Activated T-cell treated with anti-CD3 and anti-CD28 coated beads for 1 hour (primary cell): ENCODE measurements around the gene FASN.

Source experiments
- DNase-seq: peaks from one replicate; pipeline ENCODE4 v3.0.0-alpha.2; 2020; ENCODE audit warnings: low read depth

Gene FASN

DNA sequence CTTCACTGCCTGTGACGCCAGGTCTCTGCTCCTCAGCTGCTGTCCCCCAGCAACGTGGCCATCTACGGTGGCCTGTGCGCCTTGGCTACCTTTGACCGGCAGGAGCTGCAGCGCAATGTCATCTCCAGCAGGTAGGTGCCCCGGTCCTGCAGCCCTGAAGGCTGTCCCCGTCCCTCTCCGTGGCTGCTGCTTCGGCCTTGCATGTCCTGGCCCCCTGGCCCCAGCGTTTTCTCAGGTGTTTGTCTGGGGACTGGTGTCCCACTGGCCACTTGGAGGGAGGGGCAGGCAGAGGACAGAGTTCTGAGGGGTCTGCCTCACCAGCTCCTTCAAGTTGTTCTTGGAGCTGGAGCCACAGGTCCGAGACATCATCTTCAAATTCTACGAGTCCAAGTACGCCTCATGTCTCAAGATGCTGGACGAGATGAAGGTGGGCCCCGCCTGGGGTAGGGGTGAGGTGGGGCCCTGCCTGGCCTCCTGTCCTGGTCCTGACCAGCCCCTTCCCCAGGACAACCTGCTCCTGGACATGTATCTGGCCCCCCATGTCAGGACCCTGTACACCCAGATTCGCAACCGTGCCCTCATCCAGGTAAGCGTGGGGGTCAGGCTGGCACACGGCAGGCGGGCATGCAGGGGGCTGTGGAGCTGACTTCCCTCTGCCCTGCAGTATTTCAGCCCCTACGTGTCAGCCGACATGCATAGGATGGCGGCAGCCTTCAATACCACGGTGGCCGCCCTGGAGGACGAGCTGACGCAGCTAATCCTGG is 41.9 kb downstream of the FASN start:
- no peak for DNase-seq

DNA sequence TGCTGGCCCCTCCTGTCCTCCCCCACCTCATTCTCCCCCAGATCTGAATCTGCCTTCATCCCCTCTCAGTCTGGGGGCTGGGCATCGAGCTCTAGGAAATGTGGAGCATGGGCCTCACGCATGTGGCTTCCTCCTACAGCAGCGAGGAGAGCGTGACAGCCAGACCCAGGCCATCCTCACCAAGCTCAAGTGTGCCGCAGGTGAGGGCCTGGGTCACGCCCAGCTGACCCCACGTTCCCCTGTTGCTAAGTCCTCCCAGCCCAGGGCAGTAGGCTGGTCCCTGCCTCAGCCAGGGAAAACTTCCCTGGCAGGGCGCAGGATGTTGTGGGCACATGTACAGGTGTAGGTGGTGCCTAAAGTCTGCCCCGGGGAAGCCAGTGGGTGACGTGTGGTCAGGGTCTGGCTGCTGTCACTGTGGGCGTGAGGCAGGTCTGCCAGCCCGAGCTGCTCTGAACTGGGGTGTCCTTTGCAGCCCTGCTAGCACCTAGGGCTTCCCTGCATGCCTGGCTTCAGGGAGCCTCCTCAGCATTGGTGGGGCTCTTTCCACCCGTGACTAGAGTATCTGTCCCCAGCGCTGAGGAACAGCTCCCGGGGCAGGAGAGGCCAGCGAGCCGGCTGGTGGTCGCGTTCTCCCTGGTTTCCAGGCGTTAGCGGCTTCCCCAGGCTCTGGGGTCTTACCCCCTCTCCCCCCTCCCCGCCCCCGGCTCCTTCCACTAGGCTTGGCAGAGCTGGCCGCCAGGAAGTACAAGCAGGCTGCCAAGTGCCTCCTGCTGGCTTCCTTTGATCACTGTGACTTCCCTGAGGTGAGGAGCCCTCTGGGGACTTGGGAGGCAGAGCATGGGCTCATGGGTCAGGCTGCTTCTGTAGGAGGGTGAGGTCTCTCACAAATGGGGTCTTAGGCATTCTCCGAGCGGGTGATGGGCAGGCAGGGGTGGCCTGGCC is 42.7 kb downstream of the FASN start:
- no peak for DNase-seq

DNA sequence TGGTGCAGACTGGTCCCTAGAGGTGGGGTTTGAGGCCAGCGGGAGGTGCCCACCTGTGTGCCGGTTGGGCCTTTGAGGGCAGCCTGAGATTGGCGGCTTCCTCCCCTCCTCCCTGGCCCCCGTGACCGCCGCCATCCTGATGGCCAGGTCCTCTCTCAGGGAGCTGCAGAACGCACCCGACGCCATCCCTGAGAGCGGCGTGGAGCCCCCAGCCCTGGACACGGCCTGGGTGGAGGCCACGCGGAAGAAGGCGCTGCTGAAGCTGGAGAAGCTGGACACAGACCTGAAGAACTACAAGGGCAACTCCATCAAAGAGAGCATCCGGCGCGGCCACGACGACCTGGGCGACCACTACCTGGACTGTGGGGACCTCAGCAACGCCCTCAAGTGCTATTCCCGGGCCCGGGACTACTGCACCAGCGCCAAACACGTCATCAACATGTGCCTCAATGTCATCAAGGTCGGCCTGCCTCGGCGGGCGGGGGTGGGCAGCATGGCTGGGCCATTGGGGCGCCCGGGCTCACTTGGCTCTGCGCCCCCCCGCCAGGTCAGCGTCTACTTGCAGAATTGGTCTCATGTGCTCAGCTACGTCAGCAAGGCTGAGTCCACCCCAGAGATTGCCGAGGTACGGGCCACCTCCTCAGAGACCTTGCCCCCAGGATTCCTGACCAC is 43.5 kb downstream of the FASN start:
- no peak for DNase-seq

DNA sequence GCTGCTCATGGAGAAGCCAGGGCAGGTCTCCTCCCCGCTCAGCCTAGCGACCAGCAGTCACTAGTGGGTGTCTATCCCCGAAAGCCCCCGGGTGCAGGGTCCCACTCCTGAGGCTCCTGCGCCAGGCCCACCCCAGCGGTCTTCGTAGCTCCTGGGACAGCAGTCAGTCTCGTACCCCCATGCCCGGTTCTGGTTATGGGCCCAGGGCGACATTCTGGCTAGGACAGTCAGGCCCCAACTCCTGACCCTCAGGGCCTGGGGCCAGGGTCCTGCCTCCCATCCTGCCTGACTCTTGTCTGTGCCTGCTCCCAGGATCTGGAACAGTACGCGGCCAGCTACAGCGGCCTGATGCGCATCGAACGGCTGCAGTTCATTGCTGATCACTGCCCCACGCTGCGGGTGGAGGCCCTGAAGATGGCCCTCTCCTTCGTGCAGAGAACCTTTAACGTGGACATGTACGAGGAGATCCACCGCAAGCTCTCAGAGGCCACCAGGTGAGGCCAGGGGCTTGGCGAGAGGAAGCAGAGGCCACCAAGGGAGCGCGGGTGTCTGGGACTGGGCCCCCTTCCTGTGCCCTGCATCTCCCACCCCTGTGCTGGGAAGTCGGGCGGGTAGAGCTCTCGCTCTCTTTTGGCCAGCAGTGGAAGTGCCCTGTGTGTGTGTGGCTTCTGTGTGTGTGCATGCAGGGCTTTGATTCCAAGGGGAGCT is 44.3 kb downstream of the FASN start:
- DNase-seq = no peak

DNA sequence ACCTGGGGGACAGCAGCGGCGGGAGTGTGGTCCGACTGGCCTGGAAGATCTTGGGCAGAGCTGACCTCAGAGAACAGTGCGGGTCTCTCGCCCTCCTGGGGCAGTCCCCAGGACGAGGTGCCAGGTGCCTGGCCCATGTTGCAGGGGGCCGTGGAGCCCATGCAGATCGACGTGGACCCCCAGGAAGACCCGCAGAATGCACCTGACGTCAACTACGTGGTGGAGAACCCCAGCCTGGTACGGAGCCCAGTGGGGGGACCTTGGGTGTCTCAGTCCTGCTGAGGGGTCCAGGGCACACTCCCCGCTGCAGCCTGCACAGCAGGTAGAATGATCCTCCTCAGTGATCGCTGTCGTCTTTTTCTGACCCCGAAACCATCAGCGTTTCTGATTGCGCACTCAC is 44.9 kb downstream of the FASN start:
- DNase-seq = no peak

DNA sequence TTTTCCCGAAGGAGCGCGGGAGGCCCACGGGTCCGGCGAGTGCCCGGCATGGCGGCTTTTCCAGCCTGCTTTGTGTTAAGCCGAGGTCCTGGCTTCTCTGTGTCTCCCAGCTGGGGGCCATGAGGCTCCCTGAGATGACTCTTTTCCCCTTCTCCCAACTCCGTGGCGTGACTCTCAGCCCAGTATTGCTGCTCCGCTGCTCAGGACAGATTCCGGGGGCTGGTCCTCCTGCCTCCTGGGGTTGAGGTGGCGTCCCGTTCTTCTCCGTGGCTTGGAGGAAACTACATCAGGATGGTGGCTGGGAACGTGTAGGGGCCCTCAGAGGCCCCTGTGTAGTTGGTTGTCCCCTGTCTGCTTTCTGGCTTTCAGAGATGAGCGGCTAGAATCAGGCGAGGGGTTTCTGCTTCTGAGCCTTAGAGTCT is 45.4 kb downstream of the FASN start:
- no peak for DNase-seq

DNA sequence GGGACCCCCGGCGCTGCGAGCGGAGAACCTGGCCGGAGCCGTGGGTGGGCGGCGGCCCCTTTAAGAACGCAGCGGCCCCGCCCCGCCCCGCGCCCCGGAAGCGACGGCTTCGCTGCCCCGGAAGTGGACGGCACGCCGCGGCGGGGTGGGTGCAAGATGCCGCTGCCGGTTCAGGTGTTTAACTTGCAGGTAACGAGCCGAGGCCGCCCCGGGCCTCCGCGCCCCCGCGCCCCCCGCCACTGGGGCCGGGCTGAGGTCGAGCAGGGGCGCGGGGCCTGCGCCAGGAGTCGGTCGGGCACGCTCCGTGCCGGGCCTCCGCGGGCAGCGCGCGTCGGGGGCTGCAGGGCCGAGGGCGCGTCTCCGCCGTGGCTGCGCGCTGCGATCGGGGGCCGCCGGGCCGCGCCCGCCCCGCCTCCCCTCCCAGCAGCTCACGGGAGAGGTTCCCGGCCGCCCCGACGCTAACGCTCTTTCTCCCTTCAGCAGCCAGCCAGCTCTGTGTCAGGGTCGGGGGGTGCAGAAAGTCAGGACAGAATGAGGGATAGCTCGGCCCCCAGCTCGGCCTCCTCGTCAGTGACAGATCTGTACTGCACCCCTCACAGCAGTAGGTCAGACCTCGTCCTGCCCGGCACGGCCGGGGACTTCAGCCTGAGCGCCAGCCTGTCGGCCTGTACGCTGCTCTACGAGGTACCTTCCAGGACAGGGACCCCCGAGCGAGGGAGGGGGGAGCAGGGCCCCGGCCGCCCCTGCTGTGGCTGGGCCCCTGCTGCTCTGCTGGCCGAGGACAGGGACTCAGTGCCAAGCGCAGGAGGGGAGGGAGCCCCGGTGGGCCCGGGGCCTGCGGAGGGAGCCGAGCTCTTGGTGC is 46.0 kb downstream of the FASN start, which contains the start of the genes GPS1 and RFNG:
Gene GPS1, plus strand, starts transcription at position 123 of the 862 bp plus-strand sequence. Its CDS starts 34 bp downstream, at position 157.
Gene RFNG, minus strand, starts transcription at position 36 of the 862 bp plus-strand sequence. CDS start 45 bp downstream, outside the sequence.
- DNase-seq = peak; percentile 79

DNA sequence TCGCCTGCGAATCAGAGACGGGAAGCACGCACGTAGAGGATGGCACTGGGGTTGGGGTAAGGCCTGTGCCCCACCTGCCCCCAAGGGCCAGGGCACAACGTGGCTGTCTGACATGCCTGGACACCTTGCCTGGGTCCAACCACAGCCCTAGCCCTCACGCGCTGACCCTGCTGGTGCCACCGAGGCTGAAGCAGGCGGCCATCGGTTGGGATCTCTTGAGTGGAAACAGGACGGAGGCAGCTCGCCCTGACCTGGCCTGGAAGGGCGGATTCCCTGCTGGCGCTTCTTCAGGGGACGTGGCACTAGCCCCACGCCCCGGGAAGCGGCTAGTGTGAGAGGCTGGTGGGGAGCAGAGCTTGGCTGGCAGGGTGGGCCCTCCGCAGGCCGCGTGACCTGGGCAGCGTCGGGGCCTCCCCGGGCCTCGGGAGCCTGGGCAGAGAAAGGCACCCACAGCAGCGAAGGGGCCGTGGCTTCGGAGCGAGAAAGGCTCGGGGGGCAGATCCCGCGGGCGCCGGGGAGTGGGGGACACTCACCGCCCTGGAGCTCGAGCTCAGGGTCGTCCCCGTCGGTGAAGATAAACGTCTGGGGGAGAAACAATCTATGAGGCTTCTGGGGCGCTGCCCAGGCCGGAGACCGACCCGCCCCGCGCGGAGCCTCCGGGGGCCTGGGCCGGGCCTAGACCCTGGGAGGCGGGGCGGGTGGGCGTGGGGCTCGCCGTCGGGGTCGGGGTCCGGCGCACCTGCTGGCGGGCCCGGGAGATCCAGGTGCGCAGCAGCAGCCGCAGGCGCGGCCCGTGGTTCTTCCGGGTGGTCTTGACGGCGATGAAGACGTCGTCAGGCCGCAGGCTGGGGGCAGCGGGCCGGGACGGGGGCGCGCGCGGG is 47.0 kb downstream of the FASN start:
- no peak for DNase-seq

DNA sequence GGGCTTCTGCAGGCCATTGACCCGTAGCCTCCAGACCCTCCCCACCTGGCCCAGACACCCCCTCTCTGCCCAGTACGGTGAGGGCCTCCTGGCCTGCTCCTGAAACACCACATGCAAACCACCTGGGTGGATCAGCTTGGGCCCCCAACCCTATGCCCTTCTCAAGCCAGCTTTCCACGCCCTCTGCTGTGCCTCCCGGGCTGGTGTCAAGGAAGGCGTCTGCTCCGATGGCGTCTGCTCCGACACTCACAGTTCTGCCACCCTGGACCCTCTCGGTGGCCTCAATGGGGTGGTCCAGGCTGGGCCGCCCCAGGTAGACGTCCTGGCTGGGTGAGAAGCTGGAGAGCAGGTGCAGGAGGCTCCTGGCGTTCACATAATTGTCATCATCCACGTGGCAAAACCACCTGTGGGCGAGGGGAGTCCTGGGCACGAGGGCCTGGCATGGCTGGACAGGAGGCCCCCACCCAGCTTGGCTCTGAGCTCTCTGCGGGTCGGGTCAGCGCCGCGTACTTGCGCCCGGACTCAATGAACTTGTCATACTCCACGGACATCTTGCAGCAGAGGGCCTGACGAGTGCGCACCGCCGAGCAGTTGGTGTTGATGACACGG is 47.8 kb downstream of the FASN start:
- DNase-seq = no peak

DNA sequence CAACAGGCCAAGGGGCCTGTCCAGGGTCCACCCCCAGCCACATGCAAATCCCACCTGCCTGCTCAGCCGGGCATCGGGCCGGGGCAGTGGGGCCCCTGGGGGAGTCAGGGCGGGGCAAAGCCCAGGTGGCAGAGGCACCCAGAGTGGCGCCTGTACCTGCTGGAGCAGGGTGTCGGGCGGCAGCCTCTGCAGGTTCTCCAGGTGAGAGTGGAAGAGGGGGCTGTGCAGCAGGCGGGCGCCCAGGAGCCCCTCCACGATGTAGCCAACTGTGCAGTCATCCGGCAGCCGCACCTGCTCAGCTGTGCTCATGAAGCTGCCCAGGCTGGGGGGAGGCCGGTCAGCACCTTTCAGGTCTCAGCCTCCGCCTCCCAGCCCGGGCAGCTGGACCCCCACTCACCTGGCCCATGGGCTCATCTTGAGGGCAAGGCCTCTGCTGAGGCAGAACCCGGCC is 48.5 kb downstream of the FASN start:
- no peak for DNase-seq

DNA sequence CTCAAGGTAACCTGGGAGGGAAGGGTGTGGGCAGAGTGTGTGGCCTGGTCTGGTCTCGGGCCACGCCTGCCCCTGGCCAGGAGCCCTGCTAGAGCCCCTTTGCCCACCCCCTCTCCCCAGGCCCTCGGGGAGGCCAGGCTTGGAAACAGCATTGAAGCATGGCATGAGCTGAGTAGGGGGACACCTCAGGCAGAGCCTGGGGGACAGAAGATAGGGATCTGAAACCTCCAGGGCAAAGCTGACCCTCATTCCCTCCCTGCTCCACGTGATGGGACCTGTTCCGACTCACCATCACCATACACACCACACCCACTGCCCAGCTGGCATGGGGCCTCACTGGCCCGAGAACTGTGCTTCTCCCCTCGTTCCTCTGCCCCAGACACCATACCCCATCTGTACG is 48.9 kb downstream of the FASN start:
- DNase-seq = no peak

DNA sequence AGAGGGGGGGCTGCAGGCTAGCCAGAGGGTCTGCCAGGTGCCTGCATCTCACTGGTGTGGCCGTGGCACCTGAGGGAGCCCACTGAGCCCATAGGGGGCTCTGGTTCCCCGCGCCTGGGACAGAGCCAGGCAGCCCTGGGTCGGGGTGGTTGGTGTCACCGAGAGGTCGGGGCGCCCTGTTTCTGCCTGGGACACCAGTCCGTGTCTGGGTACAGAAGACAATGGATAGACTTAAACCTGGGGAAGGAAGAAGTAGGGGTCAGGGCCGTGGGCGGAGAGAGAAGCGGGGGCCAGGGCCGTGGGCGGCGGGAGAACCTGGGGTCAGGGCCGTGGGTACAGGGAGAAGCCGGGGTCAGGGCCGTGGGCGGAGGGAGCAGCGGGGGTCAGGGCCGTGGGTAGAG is 49.5 kb downstream of the FASN start:
- DNase-seq = no peak

DNA sequence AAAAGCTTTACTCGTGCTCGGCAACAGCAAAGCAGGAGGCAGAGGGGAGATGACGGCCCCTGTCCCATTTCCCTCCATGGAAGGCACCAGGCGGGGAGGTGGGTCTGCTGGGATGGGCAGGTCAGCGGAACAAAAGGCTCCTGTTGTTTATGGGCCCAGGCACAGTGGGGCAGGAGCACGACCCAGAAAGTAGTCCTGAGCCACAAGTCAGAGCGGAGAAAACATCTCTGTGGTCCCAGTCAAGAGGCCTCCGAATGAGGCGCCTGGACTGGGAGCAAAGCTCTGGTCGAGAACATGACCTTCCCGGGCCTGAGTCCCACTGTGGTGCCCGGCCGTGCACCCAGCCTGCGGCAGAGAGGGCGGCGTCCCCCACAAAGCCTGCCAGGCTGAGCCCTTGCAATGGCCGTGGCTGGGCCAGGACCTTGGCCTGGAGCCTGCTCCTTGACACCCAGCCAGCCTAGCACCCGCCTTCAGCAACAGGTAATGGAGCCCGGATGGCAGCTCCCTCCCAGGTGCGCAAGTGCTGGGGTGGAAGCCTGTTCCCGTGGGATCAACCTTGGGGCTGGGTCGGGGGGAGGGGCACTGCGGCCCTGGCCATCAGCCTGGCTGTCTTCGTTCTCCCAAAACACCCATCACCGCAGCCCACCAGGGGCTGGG is 50.0 kb downstream of the FASN start:
- DNase-seq = no peak

DNA sequence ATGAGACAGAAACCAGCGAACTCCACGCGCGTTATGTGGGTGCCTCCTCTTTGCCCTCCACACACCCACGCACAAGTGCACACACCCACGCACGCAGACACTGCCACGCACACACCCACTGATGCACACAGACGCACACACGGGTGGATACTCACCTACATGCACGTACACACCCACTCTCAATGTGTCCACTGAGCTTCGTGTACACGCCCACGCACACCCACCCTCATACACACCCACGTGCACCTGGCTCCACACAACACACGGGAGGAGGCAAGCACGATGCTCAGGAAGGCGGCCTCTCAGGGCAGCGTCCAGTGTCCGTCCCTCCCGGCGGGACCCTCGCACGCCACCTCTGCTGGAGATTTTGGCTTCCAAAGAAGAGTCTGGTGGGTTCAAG is 50.7 kb downstream of the FASN start:
- no peak for DNase-seq

DNA sequence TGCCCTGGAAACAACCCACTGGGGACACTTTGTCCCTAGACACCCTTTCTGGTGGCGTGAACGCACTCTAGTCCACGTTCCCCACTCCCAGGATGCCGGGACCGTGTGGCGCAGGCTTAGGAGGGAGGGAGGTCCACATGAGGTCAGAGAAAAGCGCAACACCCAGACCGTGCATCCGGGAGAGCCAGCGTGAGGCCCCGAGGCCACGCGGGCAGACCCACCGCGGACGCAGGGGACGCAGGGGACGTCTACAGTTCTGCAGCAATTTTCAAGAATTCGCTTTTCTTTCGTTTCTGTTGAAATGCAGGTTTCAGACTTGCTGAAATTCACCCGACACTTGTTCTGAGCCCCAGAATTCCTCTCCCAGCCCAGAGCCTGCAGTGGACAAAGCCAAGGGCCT is 51.1 kb downstream of the FASN start:
- DNase-seq = no peak

DNA sequence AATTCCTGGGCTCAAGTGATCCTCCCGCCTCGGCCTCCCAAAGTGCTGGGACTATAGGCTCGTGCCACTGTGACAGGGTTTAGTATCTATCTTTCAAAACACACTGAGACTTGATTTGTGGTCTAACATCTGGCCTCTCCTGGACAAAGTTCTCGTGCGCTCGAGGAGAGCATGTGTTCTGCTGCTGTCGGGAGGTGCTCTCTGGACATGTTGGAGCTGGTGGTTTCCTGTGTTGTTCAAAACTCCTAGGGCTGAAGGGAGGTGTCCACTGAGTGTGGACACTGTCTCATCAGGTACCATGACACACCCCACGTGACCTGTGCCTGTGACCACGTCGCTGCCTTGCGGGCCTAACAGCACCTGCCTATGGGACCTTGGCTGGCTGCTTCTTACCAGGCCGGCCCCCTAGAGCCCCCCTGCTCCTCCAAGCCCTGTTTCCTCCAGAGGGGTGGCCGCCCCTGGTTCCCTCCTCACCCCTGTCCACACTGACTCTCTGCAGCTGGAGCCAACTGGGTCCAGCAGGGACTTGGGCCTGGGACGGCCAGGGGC is 52.0 kb downstream of the FASN start:
- DNase-seq = no peak

DNA sequence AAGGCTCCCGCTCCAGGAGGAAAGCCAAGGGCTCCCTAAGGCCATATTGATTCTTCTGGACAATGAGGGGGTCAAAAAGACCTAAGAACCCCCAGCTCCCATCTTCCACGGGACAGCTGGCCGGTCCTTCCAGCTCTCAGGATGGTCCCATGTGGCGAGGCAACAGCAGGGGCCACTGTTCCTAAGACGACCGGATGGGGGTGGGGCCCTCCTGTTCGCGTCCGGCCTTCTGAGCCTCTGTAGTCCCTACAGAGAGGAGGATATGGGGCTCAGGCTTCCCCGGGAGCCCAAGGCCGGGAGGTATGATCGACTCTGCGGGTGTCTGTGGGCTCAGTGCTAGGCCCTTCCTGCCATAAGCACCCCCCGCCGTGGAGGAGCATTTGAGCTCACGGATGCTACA is 54.5 kb downstream of the FASN start:
- DNase-seq = no peak

DNA sequence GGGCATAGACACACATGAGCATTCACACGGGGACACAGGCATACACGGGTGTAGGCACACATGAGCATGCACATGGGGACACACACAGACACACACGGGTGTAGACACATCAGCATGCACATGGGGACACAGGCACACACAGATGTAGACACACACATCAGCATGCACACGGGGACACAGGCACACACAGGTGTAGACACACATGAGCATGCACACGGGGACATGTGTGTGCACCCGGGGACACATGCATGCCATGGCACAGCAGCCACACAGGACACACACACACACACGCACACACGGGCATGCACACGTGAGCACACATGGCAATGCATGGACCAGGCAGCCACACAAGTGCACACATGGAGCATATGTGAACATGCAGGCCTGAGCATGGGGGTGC is 55.4 kb downstream of the FASN start:
- no peak for DNase-seq
